ENCODE results near the gene ABCC1.

The ABCC1 gene

GRCh38 chr16:16041196-16041892 is 91.9 kb downstream of the ABCC1 start:
- no peak for DNase-seq (ENCODE audit: low read depth in 2 of 2, low spot score in 1 of 2)

GRCh38 chr16:16042076-16042475 is 92.7 kb downstream of the ABCC1 start:
- no peak for DNase-seq (ENCODE audit: low read depth in 2 of 2, low spot score in 1 of 2)

GRCh38 chr16:16045296-16045695 is 95.9 kb downstream of the ABCC1 start:
- no peak for DNase-seq (ENCODE audit: low read depth in 2 of 2, low spot score in 1 of 2)

GRCh38 chr16:16045879-16046278 is 96.5 kb downstream of the ABCC1 start:
- DNase-seq (ENCODE audit: low read depth in 2 of 2, low spot score in 1 of 2), result no peak

- no peak for DNase-seq (ENCODE audit: low read depth in 2 of 2, low spot score in 1 of 2)
Observed at GRCh38 chr16:16047761-16048160, 98.3 kb downstream of the ABCC1 start.

GRCh38 chr16:16048904-16049582 is 99.6 kb downstream of the ABCC1 start:
- no peak for DNase-seq (ENCODE audit: low read depth in 2 of 2, low spot score in 1 of 2)

- no peak for DNase-seq (ENCODE audit: low read depth in 2 of 2, low spot score in 1 of 2)
Observed at GRCh38 chr16:16050106-16050505, 100.7 kb downstream of the ABCC1 start.

- DNase-seq (ENCODE audit: low read depth in 2 of 2, low spot score in 1 of 2), result no peak
Observed at GRCh38 chr16:16051132-16051531, 101.7 kb downstream of the ABCC1 start.

- DNase-seq (ENCODE audit: low read depth in 2 of 2, low spot score in 1 of 2), result no peak
Observed at GRCh38 chr16:16052916-16053315, 103.5 kb downstream of the ABCC1 start.

GRCh38 chr16:16057102-16057501 is 107.7 kb downstream of the ABCC1 start:
- DNase-seq (ENCODE audit: low read depth in 2 of 2, low spot score in 1 of 2), result no peak

- DNase-seq (ENCODE audit: low read depth in 2 of 2, low spot score in 1 of 2), result no peak
Observed at GRCh38 chr16:16059160-16059559, 109.7 kb downstream of the ABCC1 start.

GRCh38 chr16:16059895-16060590 is 110.6 kb downstream of the ABCC1 start:
- DNase-seq (ENCODE audit: low read depth in 2 of 2, low spot score in 1 of 2), result no peak

GRCh38 chr16:16062023-16062937 is 112.9 kb downstream of the ABCC1 start:
- DNase-seq (ENCODE audit: low read depth in 2 of 2, low spot score in 1 of 2), result no peak

GRCh38 chr16:16063683-16064082 is 114.3 kb downstream of the ABCC1 start:
- no peak for DNase-seq (ENCODE audit: low read depth in 2 of 2, low spot score in 1 of 2)

GRCh38 chr16:16064874-16065384 is 115.5 kb downstream of the ABCC1 start:
- DNase-seq (ENCODE audit: low read depth in 2 of 2, low spot score in 1 of 2), result no peak

GRCh38 chr16:16067127-16067526 is 117.7 kb downstream of the ABCC1 start:
- DNase-seq (ENCODE audit: low read depth in 2 of 2, low spot score in 1 of 2), result no peak

GRCh38 chr16:16071631-16072244 is 122.3 kb downstream of the ABCC1 start:
- no peak for DNase-seq (ENCODE audit: low read depth in 2 of 2, low spot score in 1 of 2)

GRCh38 chr16:16073001-16073545 is 123.7 kb downstream of the ABCC1 start:
- DNase-seq (ENCODE audit: low read depth in 2 of 2, low spot score in 1 of 2), result no peak

- no peak for DNase-seq (ENCODE audit: low read depth in 2 of 2, low spot score in 1 of 2)
Observed at GRCh38 chr16:16073891-16074881, 124.8 kb downstream of the ABCC1 start.
